IMR-90 (cell line): Measurements from ENCODE around the gene ZCCHC14. TPM values are rescaled to one million over a fixed set of nuclear protein-coding genes. Genes with fewer than 3 reads are reported as not detected.

Experiments used
- ATAC-seq: fragments of 200-7000 bp; cut with Tn5 transposase; 2 replicates; pipeline ENCODE4 v1.9.1; 2020; ENCODE audit warnings: low read depth, mild to moderate bottlenecking, moderate library complexity
- BruUV-seq: library from RNA; stranded (reverse); fragments of 400-500 nt; replicated peaks from 2 replicates; lab custom pipeline; 2021; lab: Mats Ljungman, UMichigan
- CTCF ChIA-PET: fragments of 300-600 bp; formaldehyde crosslinking; extraction: SDS; loops from one replicate; lab custom pipeline; 2021; ENCODE audit warnings: antibody characterized with exemption; lab: Yijun Ruan, JAX
- POLR2A ChIA-PET: fragments of 300-600 bp; sonication (Branson Sonifier 250); formaldehyde crosslinking; loops from one replicate; lab custom pipeline; 2022; ENCODE audit warnings: antibody characterized with exemption; ENCODE audit not compliant: unreplicated experiment; lab: Charles Lee
- DNase-seq: peaks from one replicate; pipeline ENCODE4 v3.0.0; 2013
- H2AFZ ChIP-seq: replicated peaks from 2 replicates; pipeline ENCODE3; 2013; ENCODE audit warnings: low read length, mild to moderate bottlenecking; ENCODE audit not compliant: poor library complexity
- H2AK5ac ChIP-seq: 2 replicates; pipeline ENCODE4 v1.6.1; 2013; ENCODE audit warnings: low read depth, low read length, inconsistent platforms
- H2AK9ac ChIP-seq: replicated peaks from 2 replicates; pipeline ENCODE3; 2013; ENCODE audit warnings: mild to moderate bottlenecking, low read depth, low read length, moderate library complexity; ENCODE audit not compliant: poor library complexity
- H2BK120ac ChIP-seq: 2 replicates; pipeline ENCODE4 v1.6.1; 2013; ENCODE audit warnings: low read depth, low read length, inconsistent platforms
- H2BK15ac ChIP-seq: 3 replicates; pipeline ENCODE4 v1.6.1; 2013; ENCODE audit warnings: low read depth, low read length, inconsistent platforms
- H2BK20ac ChIP-seq: 2 replicates; pipeline ENCODE4 v1.6.1; 2013; ENCODE audit warnings: low read depth, mild to moderate bottlenecking, inconsistent platforms, low read length, moderate library complexity
- H2BK5ac ChIP-seq: 2 replicates; pipeline ENCODE4 v1.6.1; 2013; ENCODE audit warnings: mild to moderate bottlenecking, low read depth, low read length, inconsistent platforms; ENCODE audit not compliant: poor library complexity, severe bottlenecking
- H3K14ac ChIP-seq: replicated peaks from 2 replicates; pipeline ENCODE4 v1.6.1; 2013; ENCODE audit warnings: low read depth, low read length, inconsistent platforms
- H3K18ac ChIP-seq: 2 replicates; pipeline ENCODE4 v1.6.1; 2013; ENCODE audit warnings: low read depth, low read length, control low read depth
- H3K23ac ChIP-seq: 2 replicates; pipeline ENCODE4 v1.6.1; 2013; ENCODE audit warnings: low read depth, low read length, inconsistent platforms
- H3K27ac ChIP-seq: 2 replicates; pipeline ENCODE4 v1.5.1; 2013; ENCODE audit warnings: mild to moderate bottlenecking, control low read depth, low read length; ENCODE audit not compliant: insufficient read depth
- H3K27me3 ChIP-seq: 2 replicates; pipeline ENCODE4 v1.6.1; 2013; ENCODE audit warnings: low read length; ENCODE audit not compliant: control insufficient read depth, insufficient read depth
- H3K36me3 ChIP-seq: 2 replicates; pipeline ENCODE4 v1.6.1; 2013; ENCODE audit warnings: low read length, mixed read lengths; ENCODE audit not compliant: control insufficient read depth, insufficient read depth
- H3K4ac ChIP-seq: 2 replicates; pipeline ENCODE4 v1.6.1; 2013; ENCODE audit warnings: low read depth, low read length, inconsistent platforms
- H3K4me1 ChIP-seq: 2 replicates; pipeline ENCODE4 v1.6.1; 2013; ENCODE audit warnings: low read length, mixed read lengths; ENCODE audit not compliant: control insufficient read depth, insufficient read depth
- H3K4me2 ChIP-seq: 2 replicates; pipeline ENCODE4 v1.6.1; 2013; ENCODE audit warnings: low read depth, mild to moderate bottlenecking, control low read depth, low read length, moderate library complexity
- H3K4me3 ChIP-seq: 2 replicates; pipeline ENCODE4 v1.5.1; 2013; ENCODE audit warnings: low read depth, mild to moderate bottlenecking, control low read depth, low read length, moderate library complexity; ENCODE audit not compliant: insufficient read depth
- H3K56ac ChIP-seq: 2 replicates; pipeline ENCODE4 v1.6.1; 2013; ENCODE audit warnings: low read length, inconsistent platforms; ENCODE audit not compliant: insufficient read depth; ENCODE audit errors: extremely low read depth
- H3K79me1 ChIP-seq, 2 experiments: 2 replicates each; pipeline ENCODE4 v1.6.1; 2013; ENCODE audit warnings: low read length in 2 of 2, inconsistent platforms in 1 of 2, low read depth in 1 of 2
- H3K9ac ChIP-seq: 2 replicates; pipeline ENCODE4 v1.6.1; 2013; ENCODE audit warnings: low read depth, low read length, control low read depth
- H3K9me1 ChIP-seq: 2 replicates; pipeline ENCODE4 v1.6.1; 2013; ENCODE audit warnings: low read length, inconsistent platforms; ENCODE audit not compliant: insufficient read depth
- H3K9me3 ChIP-seq: 2 replicates; pipeline ENCODE4 v1.6.1; 2013; ENCODE audit warnings: low read length; ENCODE audit not compliant: control insufficient read depth, insufficient read depth
- H4K20me1 ChIP-seq: 2 replicates; pipeline ENCODE4 v1.6.1; 2013; ENCODE audit warnings: low read length, inconsistent platforms; ENCODE audit not compliant: insufficient read depth
- H4K5ac ChIP-seq: 2 replicates; pipeline ENCODE4 v1.6.1; 2013; ENCODE audit warnings: mild to moderate bottlenecking, low read depth, low read length, control low read depth
- H4K8ac ChIP-seq, 2 experiments: 2 replicates each; pipeline ENCODE4 v1.6.1; 2013; ENCODE audit warnings: low read depth in 2 of 2, low read length in 2 of 2, control low read depth in 1 of 2, inconsistent platforms in 1 of 2
- H4K91ac ChIP-seq: 2 replicates; pipeline ENCODE4 v1.6.1; 2013; ENCODE audit warnings: low read depth, low read length, inconsistent platforms; ENCODE audit not compliant: insufficient read depth
- BHLHE40 ChIP-seq: fragments of 150-350 bp; IDR thresholded peaks from 2 replicates; pipeline ENCODE4 v1.6.1; 2016; ENCODE audit warnings: mild to moderate bottlenecking, low read depth, low read length
- MAFK ChIP-seq: IDR thresholded peaks from 2 replicates; pipeline ENCODE4 v1.6.1; 2012; ENCODE audit warnings: low read depth, low read length, improper control_type of control experiment
- POLR2A ChIP-seq: IDR thresholded peaks from 2 replicates; pipeline ENCODE4 v1.6.1; 2012; ENCODE audit warnings: mild to moderate bottlenecking, low read depth, low read length
- RCOR1 ChIP-seq: IDR thresholded peaks from 2 replicates; pipeline ENCODE4 v1.6.1; 2012; ENCODE audit warnings: mild to moderate bottlenecking, low read length, improper control_type of control experiment; ENCODE audit not compliant: insufficient replicate concordance
- RFX5 ChIP-seq: IDR thresholded peaks from 2 replicates; pipeline ENCODE4 v1.8.0; 2012; ENCODE audit warnings: low read depth, mild to moderate bottlenecking, low read length, moderate library complexity
- WGBS, 2 experiments: methylation state at CpG; one replicate each; pipeline versions ENCODE4 v1.1.5 to v1.1.7; 2013; ENCODE audit warnings: missing lambda C conversion rate in 2 of 2; ENCODE audit not compliant: insufficient read length in 1 of 2; ENCODE audit errors: extremely low coverage in 2 of 2; 5-methylcytosine and 5-hydroxymethylcytosine counted together
- dilution Hi-C: fragments of 300-500 bp; cut with HindIII; formaldehyde crosslinking; loops from one replicate; pipeline ENCODE4 v1.14.3; 2018; ENCODE audit warnings: low sequenced_read_pairs; ENCODE audit not compliant: unreplicated experiment
- in situ Hi-C: fragments of 300-500 bp; cut with MboI; formaldehyde crosslinking; loops from 3 replicates; pipeline ENCODE4 v1.14.3; 2019; ENCODE audit warnings: low sequenced_read_pairs, inconsistent platforms, mixed read lengths
- intact Hi-C: fragments of 100-400 bp; cut with micrococcal nuclease; formaldehyde crosslinking; loops from 2 replicates; pipeline ENCODE4 v1.10.0; 2022
- polyA plus RNA-seq, 3 experiments: library from polyadenylated mRNA; depleted of rRNA; stranded (reverse); fragments of >200 nt; gene quantifications; 2 replicates each; pipeline ENCODE4 v1.2.3, GENCODE V29; 2012; ENCODE audit warnings: low replicate concordance in 1 of 3
- total RNA-seq: library from RNA; depleted of rRNA; stranded (reverse); fragments of >200 nt; gene quantifications from 2 replicates; pipeline ENCODE4 v1.2.3, GENCODE V29; 2012

ZCCHC14 gene
- total and polyA plus RNA-seq, 2 of the 4 experiments (the other 2 are of a cell fraction), result 2.5 to 5.3 TPM

GRCh38 chr16:87463722-87464690 is 28.8 kb downstream of the ZCCHC14 start:
- H3K9me1 ChIP-seq, result peaks cover 21% of the 10 kb centered on the region
- in situ Hi-C loops, result no loop called here
- no TSS peak for BruUV-seq

More at GRCh38 chr16:87463722-87464690, 28.8 kb downstream of the ZCCHC14 start:
- 47% methylated on average over 3 of the region's 22 CpGs; no CpG with 5 or more reads in 1 of the 2 experiments for WGBS, 2 experiments
- H4K8ac ChIP-seq, result peak overlapping the region; percentile 65 to 86
- H4K91ac ChIP-seq, result peak overlapping the region; percentile 72
- H2AK5ac ChIP-seq, result peak overlapping the region; percentile 97
- peak overlapping the region; percentile 86 for H3K18ac ChIP-seq
- peak overlapping the region; percentile 98 for H2BK15ac ChIP-seq
- peak overlapping the region; percentile 80 for H3K4me2 ChIP-seq
- no peaks in the 10 kb centered on the region for H3K9me3 ChIP-seq
- peaks cover 23% of the 10 kb centered on the region for H3K4me1 ChIP-seq
- H3K56ac ChIP-seq, result peak overlapping the region; percentile 49; the same call in 1 of the 2 replicates
- intact Hi-C loops (loop anchor here (1.0 kb wide), 1 partner anchor 29 kb away; the partner anchor contains the start of gene ZCCHC14), dilution Hi-C loops (no loop called here)
- H2BK5ac ChIP-seq, result peak overlapping the region; percentile 53
- H2BK120ac ChIP-seq, result peak overlapping the region; percentile 93
- H3K27ac ChIP-seq, result peak overlapping the region; percentile 82
- peaks cover 4% of the 10 kb centered on the region; the same call in 1 of the 2 replicates for H3K36me3 ChIP-seq
- peaks cover 42% of the 10 kb centered on the region for H4K20me1 ChIP-seq
- peak overlapping the region; percentile 90 for H3K14ac ChIP-seq
- peak overlapping the region; percentile 76 for H3K23ac ChIP-seq
- H3K4ac ChIP-seq, result peak overlapping the region; percentile 93
- H2AK9ac ChIP-seq, result peak overlapping the region; percentile 66
- H3K9ac ChIP-seq, result peak overlapping the region; percentile 22; the same call in 1 of the 2 replicates
- POLR2A ChIA-PET, result no interaction called here
- peaks cover 36 to 70% of the 10 kb centered on the region in 2 experiments for H3K79me1 ChIP-seq
- peak overlapping the region; percentile 15 for H2AFZ ChIP-seq
- CTCF ChIA-PET, result interaction anchor here (0.6 kb wide), 1 partner anchor 17 kb away, joined by 5 read pairs; no protein-coding TSS in a partner anchor
- H3K27me3 ChIP-seq, result no peaks in the 10 kb centered on the region
- TF ChIP-seq RCOR1 (no peak), RFX5 (no peak), POLR2A (peak; percentile 55; the same call in 1 of the 2 replicates), MAFK (0 out of 2 replicates have a peak, but pooled peaks have one; percentile 18), BHLHE40 (no peak)
- peak overlapping the region; percentile 69 for H4K5ac ChIP-seq
- no peak overlapping the region for H3K4me3 ChIP-seq
- H2BK20ac ChIP-seq, result peak overlapping the region; percentile 91
- DNase-seq, result peak; percentile 89
- peak; percentile 66 for ATAC-seq
